GM12874 (cell line): ENCODE measurements around the gene TMPRSS11A.

Experiments used
- CTCF ChIP-seq: IDR thresholded peaks from 2 replicates; pipeline ENCODE4 v1.5.1; 2011; ENCODE audit warnings: low read depth, mild to moderate bottlenecking, control low read depth, low read length, moderate library complexity; ENCODE audit not compliant: insufficient read depth

The TMPRSS11A gene

GRCh38 chr4:67873116-67873515, 90.2 kb downstream of the TMPRSS11A start:
- no peak for TF ChIP-seq CTCF

- peak; percentile 18; the same call in 1 of the 2 replicates for TF ChIP-seq CTCF
These were observed 91.4 kb downstream of the TMPRSS11A start for GRCh38 chr4:67871867-67872266.

GRCh38 chr4:67869580-67870190, 93.6 kb downstream of the TMPRSS11A start:
- TF ChIP-seq CTCF: no peak

- TF ChIP-seq CTCF: no peak
These were observed 101.8 kb downstream of the TMPRSS11A start for GRCh38 chr4:67861513-67861912.
